GM18526 (cell line): ENCODE data around the gene STK32C.

Experiments used
- POLR2A ChIP-seq: IDR thresholded peaks from 3 replicates; pipeline ENCODE4 v1.6.1; 2011; ENCODE audit not compliant: insufficient read length; ENCODE audit errors: extremely low read depth

The STK32C gene

DNA sequence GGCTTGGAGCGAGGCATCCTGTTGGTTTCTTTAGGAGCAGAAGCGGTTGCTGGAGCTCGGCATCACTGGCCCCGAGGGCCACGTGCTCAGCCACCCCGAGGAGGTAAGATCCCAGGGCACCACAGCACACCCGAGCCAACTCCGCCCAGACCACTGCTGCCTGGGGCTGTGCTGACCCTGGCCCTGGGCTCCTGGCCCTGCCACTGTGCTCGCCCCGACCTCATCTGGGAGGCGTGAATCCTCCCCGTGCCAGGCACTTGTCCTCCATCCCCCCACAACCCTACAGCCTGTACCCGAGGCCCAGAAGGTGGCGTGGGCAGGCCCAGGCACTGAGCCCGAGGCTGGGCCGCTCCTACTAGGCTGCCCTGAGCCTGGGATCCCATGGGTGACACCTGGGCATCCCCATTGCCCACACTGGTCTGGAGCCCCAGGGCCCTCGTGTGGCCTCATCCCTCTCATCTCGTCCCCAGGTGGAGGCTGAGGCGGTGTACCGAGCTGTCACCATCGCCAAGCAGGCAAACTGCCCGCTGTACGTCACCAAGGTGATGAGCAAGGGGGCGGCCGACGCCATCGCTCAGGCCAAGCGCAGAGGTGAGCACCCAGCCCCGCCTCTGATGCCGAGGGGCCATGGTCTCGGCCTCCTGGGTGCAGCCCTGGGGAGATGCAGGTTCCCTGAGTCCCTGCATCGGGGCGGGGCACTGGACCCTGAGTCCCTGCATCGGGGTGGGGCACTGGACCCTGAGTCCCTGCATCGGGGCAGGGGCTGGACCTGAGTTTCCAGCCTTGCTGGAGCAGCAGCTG is 109.2 kb downstream of the STK32C start:
- TF ChIP-seq POLR2A, result no peak

DNA sequence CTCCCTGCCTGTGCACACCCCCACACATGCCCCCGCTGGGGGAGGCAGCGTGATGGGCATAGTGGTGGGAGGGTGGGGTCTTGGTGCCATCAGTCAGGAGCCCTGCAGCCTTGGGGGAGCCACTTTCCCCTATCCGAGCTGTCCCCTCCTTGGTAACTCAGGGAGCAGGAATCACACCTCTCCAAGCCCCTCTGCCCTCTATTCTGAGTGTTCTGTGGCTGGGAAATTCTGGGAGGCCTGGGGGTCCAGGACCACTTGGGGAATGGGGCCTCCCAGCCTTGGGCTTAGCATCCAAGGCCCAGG is 109.7 kb downstream of the STK32C start:
- TF ChIP-seq POLR2A, result no peak

DNA sequence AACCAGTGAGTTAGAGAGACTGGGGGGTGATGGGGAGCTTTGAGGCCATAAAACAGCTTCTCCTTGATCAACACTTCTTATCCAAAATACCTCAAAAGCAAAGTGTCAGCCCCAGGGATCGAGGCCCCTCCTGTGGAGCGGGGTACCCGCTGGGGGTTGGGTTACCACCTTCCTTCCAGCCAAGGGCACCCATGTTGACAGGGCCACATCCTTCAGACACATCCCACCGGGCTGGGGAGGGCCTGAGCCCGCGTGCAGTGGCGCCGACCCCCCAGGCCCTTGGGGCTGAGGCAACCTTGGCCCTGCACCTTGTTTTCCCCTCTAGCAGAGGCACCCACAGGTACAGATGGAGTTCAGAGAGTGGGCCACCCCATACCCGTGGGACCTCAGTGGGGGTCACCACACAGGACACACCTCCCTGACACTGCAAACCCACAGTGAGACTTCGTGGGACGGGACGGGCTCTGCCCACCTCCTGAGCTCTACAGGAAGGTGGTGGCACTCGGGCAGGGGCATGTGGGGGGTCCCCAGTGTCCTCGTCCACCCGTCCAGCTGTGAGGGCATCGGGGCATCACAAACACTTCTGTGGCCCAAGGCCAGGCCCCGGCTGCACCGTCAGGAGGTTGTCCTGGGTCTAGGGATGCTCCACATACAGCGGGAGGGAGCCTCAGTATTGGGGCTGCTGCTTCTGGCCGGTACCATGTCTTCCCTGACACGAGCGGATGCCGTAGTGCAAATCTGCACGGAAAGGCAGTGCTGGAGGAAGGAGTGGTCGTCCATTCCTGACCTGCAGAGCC is 110.3 kb downstream of the STK32C start:
- no peak for TF ChIP-seq POLR2A

DNA sequence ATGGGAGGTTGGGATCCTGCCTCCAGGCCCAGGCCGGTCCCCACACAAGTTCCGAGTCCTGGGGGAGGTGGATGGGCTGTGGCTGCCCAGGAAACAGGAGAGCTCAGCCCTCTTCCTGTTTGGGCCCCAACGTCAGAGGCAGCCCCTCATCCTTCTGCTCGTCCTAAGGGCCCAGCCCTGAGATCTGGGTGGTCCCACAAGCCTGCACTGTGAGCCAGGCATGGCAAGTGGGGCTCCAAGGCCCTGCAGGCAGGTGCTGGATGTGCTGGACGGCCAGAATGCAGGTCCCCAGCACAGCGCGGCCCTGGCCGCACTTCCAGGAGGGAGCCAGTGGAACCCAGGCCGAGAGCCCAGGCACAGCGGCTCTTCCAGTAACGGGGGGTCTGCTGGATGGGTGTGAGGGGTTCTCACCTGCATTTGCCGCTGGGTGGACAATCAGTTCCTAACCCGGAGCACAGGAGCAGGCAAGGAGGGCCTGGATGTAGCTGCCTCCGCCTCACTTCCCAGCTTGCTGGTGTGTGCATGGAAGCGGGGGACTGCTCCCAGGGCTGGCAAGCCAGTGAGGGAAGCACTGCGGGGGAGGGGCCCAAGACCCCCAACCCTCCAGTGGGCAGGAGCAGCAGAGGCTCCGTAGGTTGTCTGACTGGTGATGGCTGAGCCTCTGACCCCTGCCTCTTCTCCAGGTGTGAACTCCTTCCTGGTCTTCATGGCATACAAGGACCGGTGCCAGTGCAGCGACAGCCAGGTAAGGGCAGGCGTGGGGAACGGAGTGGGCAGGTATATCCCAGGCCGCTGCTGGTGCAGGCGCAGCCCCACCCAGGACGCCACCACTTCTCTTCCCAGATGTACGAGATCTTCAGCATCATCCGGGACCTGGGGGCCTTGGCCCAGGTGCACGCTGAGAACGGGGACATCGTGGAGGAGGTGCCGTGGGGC is 111.3 kb downstream of the STK32C start:
- TF ChIP-seq POLR2A, result no peak

DNA sequence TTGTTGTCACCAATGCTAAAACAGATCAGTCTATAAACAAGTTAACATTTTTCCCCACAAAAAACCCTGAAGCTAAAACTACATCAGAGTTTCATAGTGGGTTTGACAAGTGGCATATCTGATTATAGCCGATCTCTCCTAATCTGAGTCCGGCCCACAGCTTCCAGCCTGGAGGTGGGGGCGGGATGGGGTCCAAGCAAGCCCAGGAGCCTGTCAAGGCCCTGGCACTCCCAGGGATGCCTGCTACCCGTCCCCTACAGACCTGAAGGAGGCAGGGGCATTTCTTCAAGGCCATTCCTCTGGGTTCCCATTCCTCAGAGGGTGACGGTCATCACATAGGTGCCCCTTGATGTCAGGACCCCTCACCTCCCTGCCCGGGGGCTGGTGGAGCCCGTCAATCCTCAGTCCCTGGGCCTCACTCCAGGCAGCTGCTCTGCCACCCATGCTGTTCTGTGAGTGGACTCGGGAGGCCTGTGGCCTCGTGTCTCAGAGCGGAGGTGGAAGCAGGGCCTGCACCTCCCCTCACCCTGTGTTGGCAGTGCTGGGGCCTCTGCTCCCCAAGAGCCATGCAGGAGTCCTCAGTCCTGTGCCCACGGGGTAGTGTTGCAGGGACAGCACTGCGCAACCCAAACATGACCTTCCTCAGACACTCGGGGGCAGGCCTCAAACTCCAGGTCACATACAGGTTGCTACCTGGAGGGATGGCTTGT is 112.2 kb downstream of the STK32C start:
- TF ChIP-seq POLR2A, result no peak

DNA sequence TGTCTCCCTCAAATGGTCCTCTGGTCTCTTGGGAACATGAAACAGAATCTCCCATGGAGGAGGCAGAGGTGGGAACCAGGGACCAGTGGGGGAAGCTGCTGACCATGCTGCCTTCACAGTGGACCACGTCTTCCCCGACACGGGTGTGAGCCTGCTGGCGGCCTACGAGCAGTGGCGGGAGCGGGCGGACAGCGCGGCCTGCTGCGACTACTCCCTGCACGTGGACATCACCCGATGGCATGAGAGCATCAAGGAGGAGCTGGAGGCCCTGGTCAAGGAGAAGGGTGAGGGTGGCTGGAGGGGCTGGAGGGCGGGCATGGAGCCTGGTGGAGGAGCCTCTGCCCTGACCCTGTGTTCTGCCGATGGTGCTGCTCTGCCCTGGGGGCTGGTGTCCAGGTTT is 113.0 kb downstream of the STK32C start:
- TF ChIP-seq POLR2A, result no peak

DNA sequence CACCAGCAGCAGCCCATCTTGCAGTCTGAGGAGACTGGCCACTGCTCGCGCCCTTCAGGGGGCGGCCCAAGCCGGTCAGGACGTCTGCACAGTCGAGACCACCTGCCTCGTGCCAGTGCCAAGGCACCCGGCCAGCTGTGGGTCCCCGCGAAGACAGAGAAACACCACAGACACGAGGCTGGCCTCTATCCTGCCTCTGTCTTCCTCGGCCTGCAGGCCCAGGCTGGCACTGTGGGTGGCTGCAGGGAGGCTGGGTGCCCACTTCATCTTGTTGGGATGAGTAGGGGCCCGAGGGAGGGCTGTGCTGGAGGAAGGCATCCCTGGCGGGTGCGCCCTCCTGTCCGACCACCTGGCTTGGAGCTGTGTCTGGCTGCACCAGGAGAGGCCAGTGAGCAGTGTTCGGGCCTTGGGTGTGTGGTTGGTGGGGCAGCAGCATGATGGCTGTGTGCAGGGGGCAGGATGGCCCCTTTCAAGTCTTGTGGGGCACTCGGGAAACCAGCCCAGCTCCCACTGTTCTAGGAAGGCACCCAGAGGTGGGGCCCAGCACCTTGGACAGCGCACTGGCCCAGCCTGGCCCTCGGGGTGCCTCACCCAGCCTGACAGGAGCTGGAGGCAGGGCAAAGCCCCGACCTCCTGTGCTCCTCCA is 113.7 kb downstream of the STK32C start:
- TF ChIP-seq POLR2A, result no peak

DNA sequence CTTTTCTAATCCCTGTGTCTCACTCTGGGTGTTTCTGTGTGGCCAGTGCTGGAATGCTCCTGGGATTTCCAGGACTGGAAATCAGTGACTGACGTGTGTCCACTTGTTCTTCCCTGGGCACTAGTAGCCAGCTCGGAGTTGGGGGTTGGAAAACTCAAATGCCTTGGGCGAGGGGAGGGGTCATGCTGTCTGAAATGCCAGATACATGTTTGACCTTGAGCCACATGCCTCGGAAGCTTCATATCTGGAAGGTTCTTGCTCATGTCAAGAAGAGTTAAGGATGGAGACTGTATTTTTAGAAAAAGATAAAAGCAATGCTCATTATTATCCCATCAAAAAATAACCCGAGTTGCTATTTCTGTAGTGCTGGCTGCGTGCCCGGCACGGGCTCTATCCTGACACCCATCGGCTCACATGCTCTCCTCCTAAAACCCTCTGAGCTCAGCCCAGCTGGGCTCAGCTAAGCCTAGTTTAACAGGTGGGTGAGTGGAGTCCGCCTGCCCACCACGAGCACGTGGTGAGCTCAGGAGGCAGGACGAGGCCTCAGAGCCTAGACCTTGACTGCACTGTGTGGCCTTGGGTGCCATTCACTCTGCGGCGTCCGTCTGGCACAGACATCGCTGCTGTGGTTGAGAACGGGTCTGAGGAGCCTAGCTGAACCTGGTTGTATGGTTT is 114.6 kb downstream of the STK32C start:
- TF ChIP-seq POLR2A, result no peak

DNA sequence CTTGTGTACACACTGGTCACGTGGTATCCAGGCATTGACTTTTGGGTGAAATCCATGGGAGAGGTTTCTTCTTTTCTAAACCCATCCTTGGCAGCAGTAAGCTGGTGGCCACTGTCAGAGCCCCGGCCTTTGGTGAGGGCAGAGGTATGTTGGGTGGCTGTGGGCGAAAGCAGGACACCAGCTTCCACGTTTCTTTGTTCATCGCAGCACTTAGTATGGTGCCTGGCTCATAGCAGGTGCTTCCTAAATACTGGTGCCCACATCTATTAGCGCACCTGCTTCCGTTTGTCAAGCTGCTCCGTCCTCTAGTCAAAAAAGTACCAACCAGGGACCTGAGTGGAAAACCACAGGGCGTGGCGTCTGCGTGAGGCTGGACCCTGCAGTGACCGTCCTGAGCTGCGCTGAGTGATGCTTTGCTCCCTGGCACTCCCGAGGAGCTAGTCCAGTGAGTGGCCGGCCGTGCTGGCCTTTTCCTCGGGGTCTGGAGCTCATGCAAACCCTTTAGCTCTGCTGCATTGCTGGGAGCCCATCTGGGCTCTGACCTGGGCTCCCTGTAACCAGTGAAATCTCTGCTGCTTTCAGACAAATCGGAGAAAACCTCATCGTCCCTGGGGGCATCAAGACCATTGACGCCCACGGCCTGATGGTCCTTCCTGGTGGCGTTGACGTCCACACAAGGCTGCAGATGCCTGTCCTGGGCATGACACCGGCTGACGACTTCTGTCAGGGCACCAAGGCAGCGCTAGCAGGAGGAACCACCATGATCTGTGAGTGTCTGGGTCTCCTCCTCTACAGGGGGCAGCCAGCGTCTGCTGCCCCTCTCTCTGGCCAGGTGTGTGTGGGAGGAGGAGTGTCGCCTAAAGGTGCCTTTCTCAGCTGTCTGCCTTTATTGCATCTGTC is 115.4 kb downstream of the STK32C start:
- TF ChIP-seq POLR2A, result no peak

DNA sequence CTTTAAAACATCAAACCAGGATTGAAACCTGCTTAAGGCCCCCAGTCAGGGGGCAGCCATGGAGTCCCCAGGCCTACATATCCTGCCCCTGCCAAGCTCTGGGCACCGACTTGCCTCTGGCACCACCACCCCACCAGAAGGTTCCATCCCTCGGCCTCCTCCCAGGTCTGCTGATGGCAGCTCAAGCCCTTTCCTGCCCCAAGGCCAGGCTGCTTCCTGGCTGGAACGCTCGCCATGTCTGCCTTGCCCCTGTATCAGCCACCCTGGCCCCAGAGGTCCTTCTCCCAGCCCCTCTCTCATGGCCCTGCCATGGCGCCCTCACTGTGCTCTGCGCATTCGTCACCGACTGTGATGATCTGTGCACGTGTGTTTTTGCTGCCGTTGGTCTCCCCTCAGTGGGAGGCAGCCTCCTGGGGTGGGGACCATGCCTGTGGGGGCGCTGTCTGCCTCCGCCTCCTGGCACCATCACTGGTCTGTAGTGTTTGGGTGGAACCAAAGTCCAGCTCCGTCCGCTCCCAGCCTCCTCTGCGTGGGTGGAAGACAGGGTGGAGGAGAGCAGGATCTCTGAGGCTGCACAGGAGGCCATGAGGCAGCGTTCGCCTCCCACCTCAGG is 117.8 kb downstream of the STK32C start:
- TF ChIP-seq POLR2A, result no peak

DNA sequence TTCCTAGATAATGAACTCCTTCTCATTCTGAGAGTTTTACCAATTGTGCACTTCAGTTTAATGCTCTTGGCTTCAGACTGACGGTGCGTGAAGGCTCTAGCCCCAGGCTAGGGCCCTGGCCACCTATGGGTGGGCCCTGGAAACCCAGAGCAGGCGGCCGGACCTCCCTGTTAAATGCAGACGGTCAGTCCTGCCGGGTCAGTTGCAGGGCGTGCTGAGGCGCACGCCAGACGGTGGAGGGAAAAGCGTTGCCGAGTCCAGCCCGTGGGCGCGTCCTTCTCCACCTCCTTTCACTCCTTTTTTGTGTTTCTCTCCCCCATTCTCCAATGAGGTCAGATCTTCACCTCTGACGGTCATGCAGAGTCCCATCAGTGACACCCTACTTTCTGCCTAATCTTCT is 118.7 kb downstream of the STK32C start:
- TF ChIP-seq POLR2A, result no peak

DNA sequence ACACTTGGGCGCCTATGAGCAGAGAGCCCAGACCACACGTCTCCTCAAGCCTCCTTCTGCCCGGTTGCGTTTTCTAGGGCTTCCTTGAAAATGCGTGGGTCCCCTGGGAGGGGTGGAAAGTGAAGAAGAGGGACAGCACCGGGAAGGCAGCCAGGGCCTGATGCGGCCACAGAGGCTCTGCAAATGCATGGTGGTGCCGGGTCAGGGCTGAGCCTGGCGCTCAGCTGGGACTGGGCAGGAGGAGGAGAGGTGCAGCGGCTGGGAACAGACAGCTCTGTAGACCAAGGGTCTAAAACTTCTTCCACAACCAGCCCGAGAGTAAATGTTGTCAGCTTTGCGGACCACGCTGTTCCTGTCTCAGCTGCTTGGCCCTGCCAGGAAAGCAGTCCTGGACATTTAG is 119.4 kb downstream of the STK32C start:
- no peak for TF ChIP-seq POLR2A
